GM21367 (cell line): Measurements from ENCODE around the gene NEK8.
A peak's percentile ranks its signal among the peaks of the same experiment; 100 is the strongest.

Experiments used
- ATAC-seq: cut with Tn5 transposase; IDR thresholded peaks from one replicate; pipeline ENCODE4 v1.9.1; 2021; ENCODE audit not compliant: unreplicated experiment

The NEK8 gene

GRCh38 chr17:28728364-28729200 lies at the start of gene NEK8:
TSS of gene NEK8 (plus strand) at chr17:28728788. CDS start at chr17:28728814, 26 bp downstream.
- ATAC-seq, result peak; percentile 31

GRCh38 chr17:28682655-28683054 lies 45.9 kb upstream of the NEK8 start:
- no peak for ATAC-seq

- no peak for ATAC-seq
These were observed 43.6 kb upstream of the NEK8 start for GRCh38 chr17:28684963-28685362.

GRCh38 chr17:28685366-28685765 lies 43.2 kb upstream of the NEK8 start:
- ATAC-seq, result no peak

- ATAC-seq, result no peak
These were observed 42.3 kb upstream of the NEK8 start for GRCh38 chr17:28686296-28686695.

- ATAC-seq, result no peak
These were observed 40.1 kb upstream of the NEK8 start for GRCh38 chr17:28688481-28688880.

- ATAC-seq, result no peak
These were observed 39.6 kb upstream of the NEK8 start for GRCh38 chr17:28689011-28689410.

- ATAC-seq, result no peak
These were observed 34.7 kb upstream of the NEK8 start for GRCh38 chr17:28693869-28694268.

GRCh38 chr17:28698253-28698941 lies 30.2 kb upstream of the NEK8 start:
- no peak for ATAC-seq

GRCh38 chr17:28700278-28700677 lies 28.3 kb upstream of the NEK8 start:
- ATAC-seq, result no peak

- no peak for ATAC-seq
These were observed 27.6 kb upstream of the NEK8 start for GRCh38 chr17:28700830-28701492.

GRCh38 chr17:28702026-28702751 lies 26.4 kb upstream of the NEK8 start:
- ATAC-seq, result no peak

GRCh38 chr17:28702752-28703150 lies 25.8 kb upstream of the NEK8 start:
- no peak for ATAC-seq

GRCh38 chr17:28703552-28704218 lies 24.9 kb upstream of the NEK8 start:
- ATAC-seq, result no peak

- ATAC-seq, result no peak
These were observed 24.2 kb upstream of the NEK8 start for GRCh38 chr17:28704219-28704858.

- ATAC-seq, result no peak
These were observed 23.4 kb upstream of the NEK8 start for GRCh38 chr17:28705074-28705659.

- no peak for ATAC-seq
These were observed 22.8 kb upstream of the NEK8 start for GRCh38 chr17:28705728-28706334.

GRCh38 chr17:28706471-28707338 lies 21.9 kb upstream of the NEK8 start:
- no peak for ATAC-seq
